GM12878 (cell line): ENCODE results near the gene SLFN11. TPM values are rescaled to one million over a fixed set of nuclear protein-coding genes. Genes with fewer than 3 reads are reported as not detected.

ENCODE experiments used
- ATAC-seq: fragments of 200-7000 bp; cut with Tn5 transposase; 3 replicates; pipeline ENCODE4 v1.9.1; 2020; ENCODE audit warnings: mild to moderate bottlenecking, moderate library complexity
- BruUV-seq: library from RNA; stranded (reverse); fragments of 400-500 nt; replicated peaks from 2 replicates; lab custom pipeline; 2021; lab: Mats Ljungman, UMichigan
- CTCF ChIA-PET: fragments of 300-600 bp; sonication (Branson Sonifier 250); formaldehyde crosslinking; extraction: SDS; loops from one replicate; lab custom pipeline; 2021; ENCODE audit warnings: inconsistent platforms; lab: Yijun Ruan, JAX
- POLR2A ChIA-PET: fragments of 350-600 bp; formaldehyde crosslinking; extraction: SDS; loops from one replicate; lab custom pipeline; 2021; ENCODE audit warnings: inconsistent platforms; lab: Charles Lee
- RAD21 ChIA-PET: fragments of 300-600 bp; sonication (Branson Sonifier 250); formaldehyde crosslinking; loops from one replicate; lab custom pipeline; 2023; ENCODE audit warnings: antibody characterized with exemption; ENCODE audit not compliant: unreplicated experiment; lab: Charles Lee
- SMC1A ChIA-PET: fragments of 300-600 bp; sonication (Branson Sonifier 250); formaldehyde crosslinking; loops from one replicate; lab custom pipeline; 2023; ENCODE audit not compliant: unreplicated experiment, uncharacterized antibody; lab: Charles Lee
- DNase-seq: peaks from one replicate; pipeline ENCODE4 v3.0.0-alpha.2; 2011; ENCODE audit warnings: low read depth, low spot score
- FAIRE-seq: peaks from 3 replicates; lab custom pipeline; 2011; peaks lifted over from hg19 to GRCh38; lab: Jason Lieb, UNC
- H2AFZ ChIP-seq: 2 replicates; pipeline ENCODE4 v1.6.0; 2011; ENCODE audit warnings: low read depth, low read length, control low read depth; ENCODE audit not compliant: control insufficient read depth
- H3K27ac ChIP-seq: 2 replicates; pipeline ENCODE4 v1.5.1; 2011; ENCODE audit warnings: control low read depth; ENCODE audit not compliant: control insufficient read depth, insufficient read depth
- H3K27me3 ChIP-seq, 2 experiments: replicated peaks in 1 of 2; 2 replicates each; pipeline versions ENCODE4 v1.6.0 to v1.6.1; 2011; ENCODE audit warnings: low read length in 1 of 2; ENCODE audit not compliant: control insufficient read depth in 2 of 2, insufficient read depth in 2 of 2
- H3K36me3 ChIP-seq, 2 experiments: 2 replicates each; pipeline ENCODE4 v1.5.1; 2011; ENCODE audit warnings: low read length in 1 of 2; ENCODE audit not compliant: control insufficient read depth in 2 of 2, insufficient read depth in 2 of 2
- H3K4me1 ChIP-seq: 2 replicates; pipeline ENCODE4 v1.6.1; 2011; ENCODE audit warnings: mild to moderate bottlenecking, low read length, moderate library complexity, mixed read lengths; ENCODE audit not compliant: control insufficient read depth, insufficient read depth
- H3K4me2 ChIP-seq: 2 replicates; pipeline ENCODE4 v1.6.0; 2011; ENCODE audit warnings: control low read depth; ENCODE audit not compliant: control insufficient read depth, insufficient read depth
- H3K4me3 ChIP-seq: fragments of 200-600 bp; sonication (generic); 2 replicates; pipeline ENCODE4 v1.5.1; 2016
- H3K79me2 ChIP-seq: 2 replicates; pipeline ENCODE4 v1.6.0; 2011; ENCODE audit warnings: low read length; ENCODE audit not compliant: control insufficient read depth, insufficient read depth
- H3K9ac ChIP-seq: 2 replicates; pipeline ENCODE4 v1.8.0; 2011; ENCODE audit warnings: low read length, control low read depth, mixed read lengths; ENCODE audit not compliant: control insufficient read depth, insufficient read depth
- H3K9me3 ChIP-seq: replicated peaks from 3 replicates; pipeline ENCODE4 v1.5.1; 2011; ENCODE audit warnings: mild to moderate bottlenecking, low read length; ENCODE audit not compliant: control insufficient read depth, insufficient read depth
- H4K20me1 ChIP-seq: 2 replicates; pipeline ENCODE4 v1.6.0; 2011; ENCODE audit not compliant: control insufficient read depth, insufficient read depth
- ATF7 ChIP-seq: fragments of 450-650 bp; IDR thresholded peaks from 2 replicates; pipeline ENCODE4 v1.6.1; 2016; ENCODE audit warnings: low read depth, mild to moderate bottlenecking
- NFYB ChIP-seq: IDR thresholded peaks from 2 replicates; pipeline ENCODE4 v1.6.1; 2011; ENCODE audit warnings: low read depth, mild to moderate bottlenecking, low read length, improper control_type of control experiment, moderate library complexity; ENCODE audit not compliant: insufficient read depth
- POLR2AphosphoS5 ChIP-seq: IDR thresholded peaks from 2 replicates; pipeline ENCODE4 v1.6.1; 2011; ENCODE audit warnings: mild to moderate bottlenecking, low read length, inconsistent platforms
- SPI1 ChIP-seq: IDR thresholded peaks from 2 replicates; pipeline ENCODE4 v1.6.1; 2011; ENCODE audit warnings: low read depth, mild to moderate bottlenecking, low read length, moderate library complexity, borderline replicate concordance; ENCODE audit not compliant: insufficient read depth
- STAT3 ChIP-seq: IDR thresholded peaks from 2 replicates; pipeline ENCODE4 v1.6.1; 2011; ENCODE audit warnings: low read depth, low read length, improper control_type of control experiment
- SUPT20H ChIP-seq: IDR thresholded peaks from 2 replicates; pipeline ENCODE4 v1.6.1; 2011; ENCODE audit warnings: low read depth, mild to moderate bottlenecking, low read length, moderate library complexity, borderline replicate concordance; ENCODE audit not compliant: control insufficient read depth
- TCF7 ChIP-seq: IDR thresholded peaks from 2 replicates; pipeline ENCODE4 v1.6.1; 2014; ENCODE audit warnings: antibody characterized with exemption, borderline replicate concordance
- ZNF687 ChIP-seq: fragments of 450-650 bp; IDR thresholded peaks from 2 replicates; pipeline ENCODE4 v1.6.1; 2017; ENCODE audit warnings: mild to moderate bottlenecking, moderate library complexity
- WGBS: methylation state at CpG from one replicate; pipeline ENCODE4 v1.1.6; 2016; ENCODE audit warnings: low lambda C conversion rate; ENCODE audit not compliant: insufficient replicate concordance, insufficient coverage; ENCODE audit errors: missing lambda C conversion rate; 5-methylcytosine and 5-hydroxymethylcytosine counted together
- in situ Hi-C: fragments of 300-500 bp; cut with MboI; formaldehyde crosslinking; loops from 9 replicates; pipeline ENCODE4 v1.14.3; 2018; ENCODE audit warnings: mixed read lengths
- intact Hi-C: fragments of 100-400 bp; cut with micrococcal nuclease; formaldehyde crosslinking; loops from one replicate; pipeline ENCODE4 v1.14.2; 2022; ENCODE audit not compliant: unreplicated experiment
- polyA plus RNA-seq, 11 experiments: library from polyadenylated mRNA; depleted of rRNA in 4 of 11; unstranded in 6 of 11; stranded (reverse) in 5 of 11; fragments of >200 nt; fragmentation: Nextera tagmentation in 4 of 11; fragmentation: Illumina TruSeq in 1 of 11; extraction: Ambion mirVana in 4 of 11; extraction: Trizol in 1 of 11; gene quantifications; 1 replicate in 1 of 11; 2 replicates in 10 of 11; pipeline versions ENCODE4 v1.2.1 to v1.2.3, GENCODE V29; 2011 to 2016; ENCODE audit warnings: inconsistent platforms in 2 of 11, missing spikeins in 2 of 11, low read depth in 1 of 11
- total RNA-seq, 4 experiments: library from RNA; depleted of rRNA in 3 of 4; stranded (reverse); fragments of >200 nt in 3 of 4; fragmentation: Illumina TruSeq in 1 of 4; extraction: Trizol in 1 of 4; gene quantifications; 2 replicates each; pipeline versions ENCODE4 v1.2.1 to v1.2.3, GENCODE V29; 2013 to 2021
- TF ChIP-seq, protein P1 (sequence below): fragments of 450-650 bp; conservative IDR thresholded peaks from 2 replicates; pipeline ENCODE4 v1.6.1; 2017; ENCODE audit warnings: mild to moderate bottlenecking, moderate library complexity
- TF ChIP-seq, protein P2 (sequence below): fragments of 150-350 bp; IDR thresholded peaks from 2 replicates; pipeline ENCODE4 v1.6.1; 2014; ENCODE audit warnings: mild to moderate bottlenecking, low read depth, low read length

The SLFN11 gene
- total and polyA plus RNA-seq, 10 of the 15 experiments (the other 5 are each of a cell fraction or from before 2014, with no cell fraction given), result 2.1 to 38.9 (median 30.6) TPM

- ATAC-seq (no peak), DNase-seq (no peak)
- intact Hi-C loops, result no loop called here
- H3K79me2 ChIP-seq, result no peaks in the 10 kb centered on the region
- no peak overlapping the region for H3K4me2 ChIP-seq
- CTCF ChIA-PET, result interaction anchor here (1.1 kb wide), 1 partner anchor 18 kb away, joined by 3 read pairs; no protein-coding TSS in a partner anchor
- H3K36me3 ChIP-seq, result no peaks in the 10 kb centered on the region
- TF ChIP-seq, protein P1, sequence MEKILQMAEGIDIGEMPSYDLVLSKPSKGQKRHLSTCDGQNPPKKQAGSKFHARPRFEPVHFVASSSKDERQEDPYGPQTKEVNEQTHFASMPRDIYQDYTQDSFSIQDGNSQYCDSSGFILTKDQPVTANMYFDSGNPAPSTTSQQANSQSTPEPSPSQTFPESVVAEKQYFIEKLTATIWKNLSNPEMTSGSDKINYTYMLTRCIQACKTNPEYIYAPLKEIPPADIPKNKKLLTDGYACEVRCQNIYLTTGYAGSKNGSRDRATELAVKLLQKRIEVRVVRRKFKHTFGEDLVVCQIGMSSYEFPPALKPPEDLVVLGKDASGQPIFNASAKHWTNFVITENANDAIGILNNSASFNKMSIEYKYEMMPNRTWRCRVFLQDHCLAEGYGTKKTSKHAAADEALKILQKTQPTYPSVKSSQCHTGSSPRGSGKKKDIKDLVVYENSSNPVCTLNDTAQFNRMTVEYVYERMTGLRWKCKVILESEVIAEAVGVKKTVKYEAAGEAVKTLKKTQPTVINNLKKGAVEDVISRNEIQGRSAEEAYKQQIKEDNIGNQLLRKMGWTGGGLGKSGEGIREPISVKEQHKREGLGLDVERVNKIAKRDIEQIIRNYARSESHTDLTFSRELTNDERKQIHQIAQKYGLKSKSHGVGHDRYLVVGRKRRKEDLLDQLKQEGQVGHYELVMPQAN, result no peak
- TF ChIP-seq, protein P2, sequence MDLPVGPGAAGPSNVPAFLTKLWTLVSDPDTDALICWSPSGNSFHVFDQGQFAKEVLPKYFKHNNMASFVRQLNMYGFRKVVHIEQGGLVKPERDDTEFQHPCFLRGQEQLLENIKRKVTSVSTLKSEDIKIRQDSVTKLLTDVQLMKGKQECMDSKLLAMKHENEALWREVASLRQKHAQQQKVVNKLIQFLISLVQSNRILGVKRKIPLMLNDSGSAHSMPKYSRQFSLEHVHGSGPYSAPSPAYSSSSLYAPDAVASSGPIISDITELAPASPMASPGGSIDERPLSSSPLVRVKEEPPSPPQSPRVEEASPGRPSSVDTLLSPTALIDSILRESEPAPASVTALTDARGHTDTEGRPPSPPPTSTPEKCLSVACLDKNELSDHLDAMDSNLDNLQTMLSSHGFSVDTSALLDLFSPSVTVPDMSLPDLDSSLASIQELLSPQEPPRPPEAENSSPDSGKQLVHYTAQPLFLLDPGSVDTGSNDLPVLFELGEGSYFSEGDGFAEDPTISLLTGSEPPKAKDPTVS, result no peak
- TF ChIP-seq POLR2AphosphoS5, result no peak
- no peak for TF ChIP-seq ATF7
- TF ChIP-seq SPI1, result no peak
- TF ChIP-seq TCF7, result no peak
- TF ChIP-seq ZNF687, result no peak
- no peak for TF ChIP-seq NFYB
- no peak for TF ChIP-seq STAT3
- TF ChIP-seq SUPT20H, result no peak
- TF ChIP-seq, all 136 proteins: peak for 0
- Histone ChIP-seq H4K20me1 (no peaks in the 10 kb centered on the region), H3K27ac (no peak overlapping the region), H2AFZ (no peak overlapping the region), H3K9ac (no peak overlapping the region), H3K9me3 (no peaks in the 10 kb centered on the region; the same call in 2 of the 3 replicates), H3K4me1 (no peaks in the 10 kb centered on the region), H3K4me3 (no peak overlapping the region), H3K27me3 (peaks cover 0 to 2% of the 10 kb centered on the region in 2 experiments; a peak in 2 of 4 replicates)
- BruUV-seq, result no TSS peak
- in situ Hi-C loops, result no loop called here
- no peak for FAIRE-seq
- ChIA-PET POLR2A (no interaction called here), SMC1A (no interaction called here), RAD21 (no interaction called here)
- 66% methylated on average over 2 of the region's 2 CpGs for WGBS
Measured at GRCh38 chr17:35390663-35391062, 17.2 kb upstream of the SLFN11 start.
